ENCODE results near the gene KRT84. TPM values are rescaled to one million over a fixed set of nuclear protein-coding genes. Genes with fewer than 3 reads are reported as not detected.

KRT84 gene
- polyA plus RNA-seq, 3 donors, result not detected

GRCh38 chr12:52332381-52332780, 53.1 kb downstream of the KRT84 start:
- Histone ChIP-seq H3K4me3 (replicated peaks in 1 of 3; ENCODE audit: low read depth in 2 of 3, low read length in 3 of 3) (no peak overlapping the region), H3K27ac (ENCODE audit: low read depth in 1 of 2, low read length in 2 of 2) (no peak overlapping the region), H2AFZ (ENCODE audit: insufficient read depth, low read depth, low read length, poor library complexity, severe bottlenecking) (no peak overlapping the region), H3K27me3 (ENCODE audit: control insufficient read depth in 2 of 2, insufficient read depth in 2 of 2, low read length in 2 of 2) (peaks cover 0 to 2% of the 10 kb centered on the region in 2 donors), H4K20me1 (ENCODE audit: insufficient read depth, low read length) (no peaks in the 10 kb centered on the region), H3K79me2 (ENCODE audit: insufficient read depth, low read length) (no peaks in the 10 kb centered on the region), H3K9ac (ENCODE audit: insufficient read depth, low read length, poor library complexity, severe bottlenecking) (no peak overlapping the region), H3K4me2 (replicated peaks; ENCODE audit: extremely low read depth, low read length, poor library complexity, severe bottlenecking) (no peak overlapping the region), H3K4me1 (ENCODE audit: control insufficient read depth in 1 of 2, insufficient read depth in 2 of 2, low read length in 2 of 2) (no peaks in the 10 kb centered on the region), H3K9me3 (replicated peaks in 1 of 2; ENCODE audit: control insufficient read depth in 1 of 2, insufficient read depth in 1 of 2, low read length in 2 of 2) (no peaks in the 10 kb centered on the region), H3K36me3 (replicated peaks in 1 of 2; ENCODE audit: control insufficient read depth in 1 of 2, insufficient read depth in 2 of 2, low read length in 2 of 2) (no peaks in the 10 kb centered on the region)
- Mint-ChIP-seq H3K9me3 (peaks cover 0 to 6% (median 4%) of the 10 kb centered on the region in 7 donors), H3K27ac (no peak overlapping the region), H3K36me3 (no peaks in the 10 kb centered on the region), H3K27me3 (ENCODE audit: low read depth in 3 of 3) (peaks cover 4 to 9% (median 5%) of the 10 kb centered on the region in 3 donors), H3K4me3 (no peak overlapping the region), H3K4me1 (peaks cover under 1% of the 10 kb centered on the region)
- WGBS (ENCODE audit: insufficient coverage), result no CpG with 5 or more reads among the region's 1 CpG
- intact Hi-C loops (cut with micrococcal nuclease), result no loop called here
- no peak for DNase-seq
- TF ChIP-seq CTCF (IDR thresholded peaks at IDR 0.05), result no peak

- H4K20me1 ChIP-seq (ENCODE audit: insufficient read depth, low read length), result no peaks in the 10 kb centered on the region
- H3K36me3 ChIP-seq (replicated peaks in 1 of 2; ENCODE audit: control insufficient read depth in 1 of 2, insufficient read depth in 2 of 2, low read length in 2 of 2), result no peaks in the 10 kb centered on the region
- H3K9me3 Mint-ChIP-seq, result peaks cover 0 to 6% (median 4%) of the 10 kb centered on the region in 7 donors
- H3K9ac ChIP-seq (ENCODE audit: insufficient read depth, low read length, poor library complexity, severe bottlenecking), result no peak overlapping the region
- H3K27me3 Mint-ChIP-seq (ENCODE audit: low read depth in 3 of 3), result peaks cover 4 to 15% (median 8%) of the 10 kb centered on the region in 3 donors
- peaks cover 2 to 3% of the 10 kb centered on the region in 2 donors for H3K27me3 ChIP-seq (ENCODE audit: control insufficient read depth in 2 of 2, insufficient read depth in 2 of 2, low read length in 2 of 2)
- H3K9me3 ChIP-seq (replicated peaks in 1 of 2; ENCODE audit: control insufficient read depth in 1 of 2, insufficient read depth in 1 of 2, low read length in 2 of 2), result no peaks in the 10 kb centered on the region
- no peak overlapping the region for H3K4me2 ChIP-seq (replicated peaks; ENCODE audit: extremely low read depth, low read length, poor library complexity, severe bottlenecking)
- H3K4me3 Mint-ChIP-seq, result no peak overlapping the region
- no peak overlapping the region for H3K27ac Mint-ChIP-seq
- WGBS (ENCODE audit: insufficient coverage), result 96% methylated on average over 2 of the region's 3 CpGs
- no peak overlapping the region for H3K27ac ChIP-seq (ENCODE audit: low read depth in 1 of 2, low read length in 2 of 2)
- intact Hi-C loops (cut with micrococcal nuclease), result no loop called here
- no peaks in the 10 kb centered on the region for H3K79me2 ChIP-seq (ENCODE audit: insufficient read depth, low read length)
- peaks cover 4% of the 10 kb centered on the region for H3K4me1 Mint-ChIP-seq
- H3K36me3 Mint-ChIP-seq, result no peaks in the 10 kb centered on the region
- TF ChIP-seq CTCF (IDR thresholded peaks at IDR 0.05), result no peak
- no peak for DNase-seq
- no peaks in the 10 kb centered on the region for H3K4me1 ChIP-seq (ENCODE audit: control insufficient read depth in 1 of 2, insufficient read depth in 2 of 2, low read length in 2 of 2)
- no peak overlapping the region for H2AFZ ChIP-seq (ENCODE audit: insufficient read depth, low read depth, low read length, poor library complexity, severe bottlenecking)
- no peak overlapping the region for H3K4me3 ChIP-seq (replicated peaks in 1 of 3; ENCODE audit: low read depth in 2 of 3, low read length in 3 of 3)
Observed at GRCh38 chr12:52331833-52332232, 53.6 kb downstream of the KRT84 start.

Measured in CD14-positive monocyte (primary cell).